GM19025 (cell line): ENCODE data around the gene CYP1A2.
A peak's percentile ranks its signal among the peaks of the same experiment; 100 is the strongest.

Experiments
- ATAC-seq: cut with Tn5 transposase; IDR thresholded peaks from one replicate; pipeline ENCODE4 v1.9.1; 2021; ENCODE audit warnings: mild to moderate bottlenecking, low read depth, moderate library complexity; ENCODE audit not compliant: unreplicated experiment

Gene CYP1A2

DNA sequence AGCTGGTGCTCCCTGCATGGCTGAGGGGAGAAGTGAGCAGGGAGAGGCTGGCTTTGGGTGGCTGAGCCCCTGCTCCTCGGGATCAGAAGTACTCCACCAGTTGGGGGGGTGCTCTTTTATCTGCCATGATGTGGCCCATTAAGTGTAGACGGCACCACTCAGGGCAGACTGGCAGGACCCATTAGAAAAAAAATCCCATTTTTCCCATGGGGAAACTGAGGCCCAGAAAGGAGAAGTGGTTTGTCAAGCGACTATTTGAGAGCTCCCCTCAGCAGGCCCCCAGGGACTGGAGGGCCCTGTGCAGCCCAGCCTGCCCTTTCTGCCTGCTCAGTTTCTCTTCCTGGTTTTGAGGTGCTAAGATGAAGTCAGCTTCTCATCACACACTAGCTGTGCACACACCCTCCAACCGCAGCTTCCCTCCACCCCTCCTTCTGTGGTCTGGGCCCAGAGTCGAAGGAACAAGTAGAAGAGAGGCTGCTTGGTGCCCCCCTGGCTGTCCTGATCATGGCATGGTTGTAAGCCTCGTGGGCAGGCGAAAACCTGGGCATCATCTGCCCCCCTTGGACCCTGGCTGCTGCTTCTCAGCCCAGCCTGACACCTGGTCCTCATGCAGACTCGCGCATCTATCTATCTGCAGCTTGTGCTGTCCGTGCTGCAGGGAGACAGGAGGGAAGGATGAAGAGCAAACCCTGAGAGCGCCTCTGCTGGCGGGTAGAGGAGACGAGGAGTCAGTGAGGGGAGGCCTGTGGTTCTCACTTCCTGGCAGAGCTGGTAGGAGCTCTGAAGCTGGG, 38.8 kb downstream of the CYP1A2 start:
- ATAC-seq = peak; percentile 39

GRCh38 chr15:74788042-74788682, 39.5 kb downstream of the CYP1A2 start:
- ATAC-seq = no peak

DNA sequence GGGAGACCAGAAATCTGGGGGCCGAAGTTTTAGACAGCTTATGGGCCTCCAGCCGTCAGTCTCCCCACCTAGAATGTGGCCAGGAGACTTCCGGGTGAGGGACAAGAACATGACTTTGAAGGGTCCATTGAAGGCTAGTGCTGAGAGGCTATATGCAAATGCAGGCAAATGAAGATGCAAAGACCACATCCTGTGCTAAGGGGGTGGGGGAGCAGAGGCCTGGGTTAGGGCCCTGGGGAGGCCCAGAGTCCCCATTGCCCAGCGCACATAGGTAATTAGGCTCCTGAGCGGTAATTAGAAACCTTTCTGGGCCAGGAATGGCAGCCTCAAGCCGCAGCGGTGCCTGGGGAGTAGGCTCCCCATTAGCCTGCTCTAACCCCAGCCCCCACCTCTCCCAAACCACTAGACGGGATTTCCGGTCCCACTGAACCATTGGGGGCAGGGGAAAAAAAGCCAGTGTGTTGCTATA, 40.1 kb downstream of the CYP1A2 start:
- ATAC-seq = peak; percentile 26

- ATAC-seq = no peak
Measured at GRCh38 chr15:74789171-74789631, 40.6 kb downstream of the CYP1A2 start.

DNA sequence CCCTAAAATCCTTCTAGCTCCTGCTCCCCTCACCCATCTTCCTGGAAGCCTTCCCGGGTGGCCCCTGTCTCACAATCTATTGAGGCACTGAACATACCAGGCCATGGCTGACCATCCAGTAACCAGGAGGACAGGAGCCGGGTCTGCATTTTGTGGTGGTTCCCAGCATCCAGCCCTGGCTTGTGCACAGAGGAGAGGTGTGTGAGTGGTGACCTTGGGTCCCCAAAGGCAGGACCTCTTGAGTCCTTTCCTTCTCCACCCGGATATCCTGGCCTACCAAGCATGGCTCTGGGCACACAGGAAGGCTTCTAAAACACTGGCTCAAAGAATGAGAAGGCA, 41.1 kb downstream of the CYP1A2 start:
- no peak for ATAC-seq

DNA sequence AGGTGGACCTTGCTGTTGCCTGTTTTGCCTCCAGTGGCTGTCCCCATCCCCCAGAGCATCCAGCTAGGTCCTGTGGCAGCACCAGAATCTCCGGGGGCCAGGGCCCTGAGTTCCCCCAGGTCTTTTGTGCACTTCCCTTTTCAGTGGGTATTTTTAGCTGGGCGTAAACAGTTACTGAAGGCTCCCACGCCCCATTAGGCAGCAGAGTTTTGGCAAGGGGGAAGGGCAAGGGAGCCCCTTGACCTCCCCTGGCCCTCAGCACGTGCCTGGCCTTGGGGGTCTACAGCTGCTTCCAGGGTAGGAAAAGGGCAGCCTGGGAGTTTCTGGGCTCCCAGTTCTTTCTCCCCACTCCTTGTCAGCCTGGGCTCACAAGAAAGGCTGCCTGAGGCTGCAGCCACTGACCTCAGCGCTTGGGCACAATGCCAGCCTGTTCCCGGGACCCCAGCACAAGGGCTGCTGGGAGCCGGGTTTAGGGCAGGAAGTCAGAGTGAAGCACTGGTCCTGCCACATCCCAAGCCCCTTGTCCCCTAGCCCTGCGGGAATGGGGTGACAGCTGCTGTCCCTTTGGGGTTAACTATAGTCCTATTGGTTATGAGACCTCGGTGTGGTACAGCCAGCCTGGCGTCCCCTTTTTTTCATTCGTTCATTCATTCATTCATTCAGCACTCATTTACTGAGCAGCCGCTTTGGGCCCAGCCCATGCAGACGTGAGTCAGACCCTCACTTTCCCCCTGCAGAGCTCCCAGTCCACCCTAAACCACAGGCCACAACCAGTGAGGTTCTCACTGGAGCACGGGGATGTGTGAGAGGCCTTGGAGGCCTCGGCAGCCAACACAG, 41.7 kb downstream of the CYP1A2 start:
- no peak for ATAC-seq

DNA sequence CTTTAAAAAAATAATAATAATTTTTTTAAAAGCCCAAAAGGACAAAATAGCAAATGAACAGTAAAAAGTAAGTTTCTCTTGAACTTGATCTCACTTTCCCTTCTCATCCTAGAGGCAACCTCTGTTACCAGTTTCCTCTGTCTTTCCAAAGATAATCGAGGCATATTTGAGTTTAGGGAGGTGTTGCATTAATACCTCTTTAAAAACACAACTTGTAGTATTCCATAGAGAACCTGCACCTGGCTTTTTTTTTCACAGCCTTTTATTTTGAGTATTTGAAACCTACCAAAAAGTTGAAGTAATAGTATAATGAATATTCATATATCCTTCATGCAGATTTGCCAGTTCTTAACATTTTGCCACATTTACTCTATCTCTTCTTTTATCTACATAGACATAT, 42.4 kb downstream of the CYP1A2 start:
- ATAC-seq = no peak

- no peak for ATAC-seq
Measured at GRCh38 chr15:74791667-74792066, 43.0 kb downstream of the CYP1A2 start.

- ATAC-seq = no peak
Measured at GRCh38 chr15:74792227-74793016, 43.8 kb downstream of the CYP1A2 start.

- ATAC-seq = no peak
Measured at GRCh38 chr15:74793135-74794028, 44.7 kb downstream of the CYP1A2 start.

GRCh38 chr15:74794248-74794969, 45.8 kb downstream of the CYP1A2 start:
- ATAC-seq = no peak

GRCh38 chr15:74794970-74795349, 46.3 kb downstream of the CYP1A2 start:
- ATAC-seq = no peak

DNA sequence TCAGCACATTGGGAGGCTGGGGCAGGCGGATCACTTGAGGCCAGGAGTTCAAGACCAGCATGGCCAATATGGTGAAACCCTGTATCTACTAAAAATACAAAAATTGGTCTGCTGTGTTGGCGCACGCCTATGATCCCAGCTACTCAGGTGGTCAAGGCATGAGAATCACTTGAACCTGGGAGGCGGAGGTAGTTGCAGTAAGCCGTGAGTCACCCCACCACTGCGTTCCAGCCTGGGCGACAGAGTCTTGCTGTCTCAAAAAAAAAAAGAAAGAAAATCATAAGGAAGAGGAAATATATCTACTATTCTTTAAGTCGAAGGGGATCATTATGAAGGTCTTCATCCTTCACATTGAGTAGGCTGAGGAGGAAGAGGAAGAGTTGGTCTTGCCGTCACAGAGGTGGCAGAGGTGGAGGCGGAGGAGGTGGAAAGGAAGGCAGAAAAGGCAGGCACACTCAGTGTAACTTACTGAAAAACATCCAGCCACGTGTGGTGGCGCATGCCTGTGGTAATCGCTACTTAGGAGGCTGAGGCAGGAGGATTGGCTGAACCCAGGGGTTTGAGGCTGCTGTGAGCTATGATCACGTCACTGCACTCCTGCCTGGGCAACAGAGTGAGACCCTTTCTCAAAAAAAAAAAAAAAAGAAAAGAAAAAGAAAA, 47.5 kb downstream of the CYP1A2 start:
- no peak for ATAC-seq

DNA sequence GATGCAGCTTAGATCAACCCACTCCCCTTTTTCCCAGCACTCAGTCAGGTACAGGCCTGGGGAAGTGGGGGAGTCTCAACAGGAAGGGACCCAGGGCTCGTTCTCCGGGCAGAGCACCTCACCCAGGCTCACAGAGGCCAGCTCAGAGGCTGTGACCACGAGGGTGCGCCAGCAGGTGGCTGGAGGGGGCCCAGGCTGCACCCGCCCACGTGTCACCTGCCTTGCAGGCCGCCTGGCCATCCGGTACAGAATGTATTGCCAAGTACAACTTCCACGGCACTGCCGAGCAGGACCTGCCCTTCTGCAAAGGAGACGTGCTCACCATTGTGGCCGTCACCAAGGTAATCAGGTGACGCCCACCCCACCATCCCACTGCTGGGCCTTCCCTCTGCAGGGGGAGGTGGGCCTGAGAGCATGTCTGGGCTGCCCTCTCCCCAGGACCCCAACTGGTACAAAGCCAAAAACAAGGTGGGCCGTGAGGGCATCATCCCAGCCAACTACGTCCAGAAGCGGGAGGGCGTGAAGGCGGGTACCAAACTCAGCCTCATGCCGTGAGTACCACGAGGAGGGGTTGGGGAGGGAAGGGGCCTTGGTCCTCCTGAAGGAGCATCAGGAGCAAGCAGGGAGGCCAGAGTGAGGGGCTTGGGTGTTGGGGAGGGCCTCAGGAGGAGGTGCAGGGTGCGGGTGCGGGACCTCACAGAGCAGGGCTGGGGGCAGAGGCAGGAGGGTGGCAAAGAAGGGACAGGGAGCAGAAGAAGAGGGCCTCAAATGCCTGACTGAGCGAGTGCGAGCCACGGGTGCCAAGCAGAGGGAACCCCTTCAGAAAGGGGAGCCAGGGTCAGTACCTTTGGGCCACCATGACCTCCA, 50.0 kb downstream of the CYP1A2 start:
- no peak for ATAC-seq

DNA sequence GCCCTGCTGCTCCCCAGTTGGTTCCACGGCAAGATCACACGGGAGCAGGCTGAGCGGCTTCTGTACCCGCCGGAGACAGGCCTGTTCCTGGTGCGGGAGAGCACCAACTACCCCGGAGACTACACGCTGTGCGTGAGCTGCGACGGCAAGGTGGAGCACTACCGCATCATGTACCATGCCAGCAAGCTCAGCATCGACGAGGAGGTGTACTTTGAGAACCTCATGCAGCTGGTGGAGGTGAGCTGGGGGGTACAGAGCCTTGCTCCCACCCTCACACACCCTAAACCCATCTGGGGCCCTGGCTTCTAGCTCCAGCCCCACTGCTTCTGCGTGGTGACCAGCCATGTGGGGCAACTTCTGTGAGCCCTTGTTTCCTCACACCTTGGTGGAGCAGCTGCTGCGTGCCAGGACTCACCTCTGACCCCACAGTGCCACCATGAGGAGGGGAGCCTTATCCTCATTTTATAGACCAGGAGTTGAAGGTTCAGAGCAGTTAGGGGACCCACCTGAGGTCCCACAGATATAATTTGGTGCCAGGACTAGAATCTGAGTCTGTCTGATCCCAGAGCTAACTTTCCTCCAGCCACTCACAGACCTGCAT, 50.7 kb downstream of the CYP1A2 start:
- ATAC-seq = no peak

DNA sequence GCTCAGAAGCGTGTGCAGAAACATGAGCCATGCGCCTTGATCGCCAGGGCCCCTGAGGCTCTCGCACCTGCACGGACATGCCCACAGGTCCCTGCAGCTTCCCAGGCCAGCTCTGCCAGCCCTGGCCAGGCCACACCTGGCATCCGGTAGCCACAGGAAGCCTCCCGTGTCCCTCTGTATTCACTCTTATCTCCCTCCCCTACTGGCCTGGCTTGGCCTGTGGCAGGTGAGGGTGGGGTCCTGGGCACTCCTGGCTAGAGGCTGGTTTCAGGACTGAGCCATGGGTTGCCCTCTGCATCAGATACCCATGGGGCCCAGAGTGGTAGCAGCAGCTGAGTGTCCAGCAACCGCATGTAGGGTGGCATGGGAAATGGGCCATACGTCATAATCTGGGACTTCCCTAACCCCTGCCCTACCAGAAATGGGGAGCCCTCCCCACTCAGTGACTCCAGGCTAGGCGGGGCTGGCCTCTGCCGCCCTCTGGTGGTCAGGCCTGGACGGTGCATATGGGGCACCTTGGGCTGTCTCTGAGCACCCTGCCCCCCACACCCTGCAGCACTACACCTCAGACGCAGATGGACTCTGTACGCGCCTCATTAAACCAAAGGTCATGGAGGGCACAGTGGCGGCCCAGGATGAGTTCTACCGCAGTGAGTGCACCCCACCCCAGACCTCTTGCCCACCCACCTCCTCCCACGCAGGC, 51.4 kb downstream of the CYP1A2 start:
- ATAC-seq = peak; percentile 73
